ENCODE results near the gene PNPT1. TPM values are rescaled to one million over a fixed set of nuclear protein-coding genes. Genes with fewer than 3 reads are reported as not detected.
"Not testable (repeated sequence)": the region's sequence is repeated elsewhere in the genome, so short reads cannot be mapped to it uniquely, and the experiment has no call there.

PNPT1 gene
- total RNA-seq, 1 donor from 2014 or later: 21.9 TPM

DNA sequence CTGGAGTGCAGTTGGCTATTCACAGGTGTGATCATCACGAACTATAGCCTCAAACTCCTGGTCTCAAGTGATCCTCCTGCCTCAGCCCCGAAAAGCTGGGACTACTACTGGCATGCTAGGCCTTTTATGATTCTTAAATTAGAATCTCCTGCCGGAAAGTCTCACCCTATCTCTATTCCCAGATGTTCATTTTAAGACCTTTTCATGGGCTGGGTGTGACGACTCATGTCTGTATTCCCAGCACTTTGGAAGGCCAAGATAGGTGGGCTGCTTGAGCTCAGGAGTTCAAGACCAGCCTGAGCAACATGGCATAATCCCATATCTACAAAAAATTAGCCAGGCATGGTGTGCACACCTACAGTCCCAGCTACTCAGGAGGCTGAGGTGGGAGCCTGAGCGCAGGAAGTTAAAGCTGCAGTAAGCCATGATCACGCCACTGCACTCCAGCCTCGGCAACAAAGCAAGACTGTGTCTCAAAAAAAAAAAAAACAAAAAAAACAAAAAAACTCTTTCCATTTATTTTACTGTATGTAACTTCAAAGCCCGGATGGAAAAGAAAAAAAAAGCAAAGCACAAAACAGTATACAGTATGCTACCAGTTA, 84.3 kb downstream of the PNPT1 start:
- intact Hi-C loops (cut with DNase I): no loop called here
- no peak for DNase-seq (ENCODE audit: low spot score)
- ATAC-seq: no peak

DNA sequence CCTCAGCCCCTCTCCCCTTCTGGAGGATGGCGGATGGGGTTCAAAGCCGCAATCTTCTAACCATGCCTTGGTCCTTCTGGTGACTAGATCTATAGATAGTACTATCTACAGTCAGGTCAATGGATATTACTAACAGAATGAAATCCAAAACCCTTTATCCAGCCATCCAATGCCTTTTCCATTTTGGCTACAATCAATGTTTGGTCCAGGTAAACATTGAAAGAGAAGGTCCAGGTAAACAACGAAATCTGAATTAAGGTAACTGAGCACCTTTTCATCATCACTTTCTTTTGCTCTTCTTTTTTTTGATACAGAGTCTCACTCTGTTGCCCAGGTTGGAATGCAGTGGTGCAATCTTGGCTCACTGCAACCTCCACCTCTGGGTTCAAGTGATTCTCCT, 85.9 kb downstream of the PNPT1 start:
- DNase-seq (ENCODE audit: low spot score): no peak
- ATAC-seq: no peak
- intact Hi-C loops (cut with DNase I): no loop called here

DNA sequence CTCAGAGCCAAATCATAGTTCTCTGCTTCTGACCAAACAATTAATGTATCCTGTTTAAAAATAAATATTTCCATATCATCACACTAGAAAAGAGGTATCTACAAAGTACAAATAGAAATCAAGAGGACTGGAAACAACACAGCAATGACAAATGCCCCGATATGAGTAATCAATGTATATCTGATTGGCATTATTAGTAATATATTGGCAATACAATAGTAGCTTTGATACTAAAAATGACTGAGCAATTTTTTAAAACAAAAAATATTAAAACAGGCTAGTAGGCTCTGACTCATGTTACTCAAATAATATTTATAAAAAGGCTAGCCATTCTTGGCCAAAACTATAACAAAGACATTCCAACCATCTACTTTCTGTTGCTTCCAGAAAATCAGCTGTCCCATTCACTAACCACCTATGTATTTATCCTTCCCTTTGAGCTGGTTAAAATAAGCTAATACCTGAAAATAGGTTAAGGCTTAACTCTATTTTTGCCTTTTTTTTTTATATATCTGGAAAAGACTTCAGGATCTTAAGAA, 89.5 kb downstream of the PNPT1 start:
- intact Hi-C loops (cut with DNase I): no loop called here
- ATAC-seq: no peak
- DNase-seq (ENCODE audit: low spot score): no peak

DNA sequence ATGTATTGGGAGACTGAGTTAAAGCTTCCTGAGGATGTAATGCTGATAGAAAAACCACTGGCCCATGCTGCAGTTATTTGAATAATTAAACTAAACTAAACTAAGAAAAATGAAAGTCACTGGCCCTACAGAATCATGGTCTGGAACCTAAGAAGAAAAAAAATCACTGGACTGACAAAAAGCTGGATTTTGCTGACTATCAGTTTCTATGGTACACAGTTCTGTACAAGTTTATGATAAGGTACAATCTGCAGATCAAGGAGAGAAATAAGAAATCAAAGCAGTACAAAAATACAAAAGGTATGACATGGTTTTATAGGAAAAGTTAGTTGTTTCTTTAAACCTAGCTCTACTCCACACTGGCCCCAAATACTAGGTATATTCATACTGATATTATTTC, 91.8 kb downstream of the PNPT1 start:
- DNase-seq (ENCODE audit: low spot score) (no peak), ATAC-seq (no peak)
- intact Hi-C loops (cut with DNase I): no loop called here

DNA sequence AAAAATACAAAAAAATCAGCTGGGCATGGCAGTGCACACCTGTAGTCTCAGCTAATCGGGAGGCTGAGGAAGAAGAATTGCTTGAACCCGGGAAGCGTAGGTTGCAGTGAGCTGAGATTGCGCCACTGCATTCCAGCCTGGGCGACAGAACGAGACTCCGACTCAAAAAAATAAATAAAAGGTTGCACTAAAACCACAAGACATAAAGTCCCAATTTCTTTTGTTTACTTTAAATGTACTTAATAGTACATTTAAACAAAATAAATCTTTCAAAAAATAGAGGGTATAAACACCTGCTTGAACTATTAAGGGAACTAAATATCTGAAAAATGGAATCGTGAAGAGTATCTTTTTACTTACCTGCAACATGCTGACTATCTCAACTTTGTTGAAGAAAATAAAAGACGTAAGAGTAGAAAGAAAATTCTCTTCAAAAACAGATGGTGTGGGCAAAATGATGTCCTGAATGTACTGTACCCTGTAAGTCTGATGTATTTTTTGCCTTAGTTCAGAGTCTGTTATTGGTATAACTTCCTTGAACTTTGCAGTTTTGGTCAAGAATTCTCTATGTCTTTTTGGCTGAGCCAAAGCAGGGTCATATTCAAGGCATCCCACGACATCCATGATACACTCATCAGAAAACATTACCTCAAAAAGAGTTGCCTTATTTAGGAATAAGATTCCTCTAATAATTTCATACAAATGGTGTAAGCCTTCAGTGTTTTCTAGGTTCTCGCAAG, 95.4 kb downstream of the PNPT1 start:
- intact Hi-C loops (cut with DNase I): no loop called here
- no peak for ATAC-seq
- DNase-seq (ENCODE audit: low spot score): no peak

DNA sequence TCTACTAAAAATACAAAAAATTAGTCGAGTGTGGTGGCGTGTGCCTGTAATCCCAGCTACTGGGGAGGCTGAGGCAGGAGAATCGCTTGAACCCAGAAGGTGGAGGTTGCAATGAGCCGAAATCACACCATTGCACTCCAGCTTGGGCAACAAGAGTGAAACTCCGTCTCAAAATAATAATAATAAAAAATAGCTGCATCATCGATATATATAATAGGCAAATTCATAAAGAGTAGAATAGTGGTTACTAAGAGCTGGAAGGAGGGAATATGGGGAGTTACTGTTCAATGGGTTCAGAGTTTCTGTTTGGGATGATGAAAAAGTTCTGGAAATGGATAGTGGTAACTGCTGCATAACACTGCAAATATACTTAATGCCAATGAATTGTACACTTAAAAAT, 96.8 kb downstream of the PNPT1 start:
- intact Hi-C loops (cut with DNase I); ATAC-seq; DNase-seq (ENCODE audit: low spot score): not testable (repeated sequence)

DNA sequence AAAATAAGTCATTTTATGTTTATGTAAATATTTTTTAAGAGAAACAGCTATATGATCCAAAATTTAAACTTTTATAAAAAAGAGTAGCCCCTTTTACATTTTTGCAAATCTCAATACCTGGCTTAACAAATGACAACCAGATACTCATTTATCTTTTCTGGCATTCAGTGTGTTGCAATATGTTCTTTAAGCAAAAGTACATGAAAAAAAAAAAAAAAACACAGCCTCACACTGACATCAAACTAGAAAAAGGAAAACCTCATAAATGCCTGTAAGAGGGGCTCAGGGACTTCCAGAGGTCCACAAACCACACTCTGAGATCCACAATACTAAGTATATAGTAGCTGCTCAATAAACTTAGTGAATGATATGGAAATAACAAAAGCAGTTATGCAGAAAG, 98.1 kb downstream of the PNPT1 start:
- ATAC-seq: no peak
- DNase-seq (ENCODE audit: low spot score): no peak
- intact Hi-C loops (cut with DNase I): no loop called here

DNA sequence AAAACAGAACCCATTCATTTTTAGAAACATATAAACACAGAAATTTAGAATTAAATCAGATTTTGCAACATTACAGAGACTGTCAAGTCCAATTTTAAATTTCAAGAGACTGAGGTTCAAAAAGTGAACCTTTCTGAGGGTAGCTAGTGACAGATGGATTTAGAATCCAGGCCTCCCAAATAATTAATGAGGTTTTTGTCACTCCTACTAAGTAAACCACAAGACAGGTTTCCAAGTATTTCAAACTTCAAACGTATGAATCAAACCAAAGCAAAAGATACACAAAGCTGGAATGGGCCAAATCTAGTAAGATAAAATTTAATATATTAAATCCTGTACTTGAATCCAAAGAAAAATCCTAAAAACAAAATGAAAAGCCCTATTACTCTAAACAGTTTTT, 101.5 kb downstream of the PNPT1 start:
- no peak for DNase-seq (ENCODE audit: low spot score)
- no peak for ATAC-seq
- intact Hi-C loops (cut with DNase I): no loop called here

DNA sequence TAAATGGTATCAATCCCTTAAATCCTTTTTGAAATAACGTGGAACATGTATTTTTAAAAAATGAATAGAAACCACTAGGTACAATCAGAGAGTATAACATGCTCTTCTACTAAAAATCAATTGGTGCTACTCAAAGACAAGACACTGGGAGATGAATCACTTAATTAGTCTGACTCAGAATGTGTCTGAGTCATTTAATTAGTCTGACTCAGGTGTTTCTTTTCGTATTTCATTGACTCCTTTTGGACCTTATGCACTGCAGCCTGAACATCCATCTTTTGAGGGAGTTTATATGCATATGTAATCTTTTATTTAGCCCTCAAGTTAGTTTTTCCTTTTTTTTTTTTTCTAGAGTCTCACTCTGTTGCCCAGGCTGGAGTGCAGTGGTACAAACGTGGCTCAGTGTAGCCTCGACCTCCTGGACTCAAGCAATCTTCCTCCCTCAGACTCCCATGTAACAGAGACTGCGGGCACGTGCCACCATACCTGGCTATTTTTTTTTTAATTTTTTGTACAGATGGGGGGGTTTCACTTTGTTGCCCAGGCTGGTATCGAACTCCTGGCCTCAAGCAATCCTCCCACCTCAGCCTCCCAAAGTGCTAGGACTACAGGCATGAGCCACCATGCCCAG, 102.7 kb downstream of the PNPT1 start:
- ATAC-seq (no peak), DNase-seq (ENCODE audit: low spot score) (no peak)
- intact Hi-C loops (cut with DNase I): no loop called here

DNA sequence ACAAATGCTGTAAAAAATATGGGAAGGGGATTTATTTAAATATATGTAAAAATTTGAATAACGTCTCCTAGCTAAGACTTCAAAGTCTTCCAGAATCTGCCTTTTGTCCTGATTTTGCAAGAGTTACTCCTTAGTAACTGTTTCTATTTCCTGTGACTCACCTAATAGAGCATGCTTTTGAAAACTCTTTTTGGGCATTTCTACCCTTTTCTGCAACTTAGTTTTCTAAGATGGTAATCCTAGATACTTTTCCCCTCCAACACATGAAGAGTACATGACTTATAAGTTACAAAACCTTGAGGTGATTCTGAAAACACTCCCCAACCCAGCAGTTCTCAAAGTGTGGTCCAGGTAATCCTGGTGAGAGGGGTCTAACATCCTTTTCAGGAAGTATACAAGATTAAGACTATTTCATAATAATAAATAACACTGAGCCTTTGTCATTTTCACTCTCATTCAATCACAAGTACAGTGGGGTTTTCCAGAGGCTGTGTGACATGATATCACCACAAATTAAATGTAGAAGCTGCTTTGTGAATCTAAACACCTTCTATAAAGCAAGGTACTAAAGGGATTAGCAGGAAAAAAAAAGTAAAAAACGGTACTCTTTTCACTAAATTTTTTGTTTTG, 108.1 kb downstream of the PNPT1 start:
- no peak for ATAC-seq
- DNase-seq (ENCODE audit: low spot score): no peak
- intact Hi-C loops (cut with DNase I): no loop called here

Other genes starting within 250 kb of the PNPT1 start
- gene CFAP36, start 174.1 kb downstream of the PNPT1 start, total RNA-seq: 50.3 TPM
- 64.6 TPM for gene PPP4R3B, start 76.2 kb downstream of the PNPT1 start, total RNA-seq
- gene EFEMP1, start 229.9 kb upstream of the PNPT1 start, total RNA-seq: 139 TPM

Data from sciatic nerve (tissue), 2 donors.